T-helper 2 cell treated with Interferon-gamma antibody and Interleukin-4, amounts not matched to agents 5 μg/mL and 100 μg/mL, for 36 hours (primary cell): ENCODE measurements around the gene CNOT4.

Source experiments
- DNase-seq: peaks from one replicate; pipeline ENCODE4 v3.0.0; 2021; ENCODE audit warnings: low spot score
- H3K27ac Mint-ChIP-seq: one replicate; pipeline ENCODE4 v1.8.0; 2021; ENCODE audit warnings: mild to moderate bottlenecking, mixed read lengths
- H3K27me3 Mint-ChIP-seq: one replicate; pipeline ENCODE4 v1.8.0; 2021; ENCODE audit warnings: low read depth, mixed read lengths
- H3K36me3 Mint-ChIP-seq: one replicate; pipeline ENCODE4 v1.8.0; 2021; ENCODE audit warnings: low read depth, mixed read lengths
- H3K4me1 Mint-ChIP-seq: one replicate; pipeline ENCODE4 v1.8.0; 2021; ENCODE audit warnings: low read depth, mixed read lengths
- H3K4me3 Mint-ChIP-seq: one replicate; pipeline ENCODE4 v1.8.0; 2022; ENCODE audit warnings: mild to moderate bottlenecking, moderate library complexity, mixed read lengths
- H3K9me3 Mint-ChIP-seq: one replicate; pipeline ENCODE4 v1.8.0; 2021; ENCODE audit warnings: mixed read lengths

CNOT4 gene

GRCh38 chr7:135509839-135510591 lies at the start of gene CNOT4:
Gene CNOT4 (minus strand): TSS chr7:135510102. CDS start chr7:135438331, 71,771 bp downstream.
- no peak within 1 kb of the TSS for H3K4me3 Mint-ChIP-seq
- H3K9me3 Mint-ChIP-seq: no peaks in the 10 kb centered on the region
- no peak within 1 kb of the TSS for H3K27ac Mint-ChIP-seq
- peak; percentile 93 for DNase-seq
- peaks cover 7% of the 10 kb centered on the region for H3K4me1 Mint-ChIP-seq
- no peaks in the 10 kb centered on the region for H3K27me3 Mint-ChIP-seq
- peaks cover under 1% of the 10 kb centered on the region for H3K36me3 Mint-ChIP-seq

GRCh38 chr7:135558881-135559280 lies 49.0 kb upstream of the CNOT4 start:
- H3K36me3 Mint-ChIP-seq: peaks cover 13% of the 10 kb centered on the region
- H3K27me3 Mint-ChIP-seq: no peaks in the 10 kb centered on the region
- peaks cover 16% of the 10 kb centered on the region for H3K4me1 Mint-ChIP-seq
- H3K27ac Mint-ChIP-seq: no peak overlapping the region
- no peaks in the 10 kb centered on the region for H3K9me3 Mint-ChIP-seq
- no peak for DNase-seq
- no peak overlapping the region for H3K4me3 Mint-ChIP-seq

- Mint-ChIP-seq H3K27me3 (peaks cover 4% of the 10 kb centered on the region), H3K27ac (no peak overlapping the region), H3K36me3 (peaks cover 13% of the 10 kb centered on the region), H3K9me3 (no peaks in the 10 kb centered on the region), H3K4me1 (peaks cover 16% of the 10 kb centered on the region), H3K4me3 (no peak overlapping the region)
- DNase-seq: peak; percentile 72
These were observed 48.5 kb upstream of the CNOT4 start for GRCh38 chr7:135558337-135558767.

- H3K27me3 Mint-ChIP-seq: peaks cover 4% of the 10 kb centered on the region
- H3K4me3 Mint-ChIP-seq: no peak within 1 kb of the TSS
- peaks cover 11% of the 10 kb centered on the region for H3K36me3 Mint-ChIP-seq
- H3K27ac Mint-ChIP-seq: no peak within 1 kb of the TSS
- peaks cover 14% of the 10 kb centered on the region for H3K4me1 Mint-ChIP-seq
- no peaks in the 10 kb centered on the region for H3K9me3 Mint-ChIP-seq
- peak; percentile 75 for DNase-seq
These were observed 47.8 kb upstream of the CNOT4 start, which contains the start of gene NUP205 for GRCh38 chr7:135557455-135558336. Gene NUP205 (plus strand): TSS chr7:135557917. CDS start chr7:135557945, 28 bp downstream.

- no peaks in the 10 kb centered on the region for H3K36me3 Mint-ChIP-seq
- no peak for DNase-seq
- H3K27me3 Mint-ChIP-seq: peaks cover 11% of the 10 kb centered on the region
- H3K4me3 Mint-ChIP-seq: no peak overlapping the region
- no peaks in the 10 kb centered on the region for H3K4me1 Mint-ChIP-seq
- no peaks in the 10 kb centered on the region for H3K9me3 Mint-ChIP-seq
- H3K27ac Mint-ChIP-seq: no peak overlapping the region
These were observed 43.4 kb upstream of the CNOT4 start for GRCh38 chr7:135553346-135553745.

GRCh38 chr7:135552148-135552547 lies 42.2 kb upstream of the CNOT4 start:
- no peaks in the 10 kb centered on the region for H3K36me3 Mint-ChIP-seq
- no peak overlapping the region for H3K4me3 Mint-ChIP-seq
- no peak for DNase-seq
- no peak overlapping the region for H3K27ac Mint-ChIP-seq
- no peaks in the 10 kb centered on the region for H3K9me3 Mint-ChIP-seq
- peaks cover 20% of the 10 kb centered on the region for H3K27me3 Mint-ChIP-seq
- H3K4me1 Mint-ChIP-seq: no peaks in the 10 kb centered on the region

GRCh38 chr7:135550196-135550595 lies 40.3 kb upstream of the CNOT4 start:
- H3K27ac Mint-ChIP-seq: no peak overlapping the region
- H3K4me1 Mint-ChIP-seq: no peaks in the 10 kb centered on the region
- H3K4me3 Mint-ChIP-seq: no peak overlapping the region
- peaks cover 20% of the 10 kb centered on the region for H3K27me3 Mint-ChIP-seq
- H3K36me3 Mint-ChIP-seq: no peaks in the 10 kb centered on the region
- no peaks in the 10 kb centered on the region for H3K9me3 Mint-ChIP-seq
- DNase-seq: no peak

GRCh38 chr7:135541029-135541428 lies 31.1 kb upstream of the CNOT4 start:
- no peak for DNase-seq
- Mint-ChIP-seq H3K27me3 (peaks cover 10% of the 10 kb centered on the region), H3K4me3 (no peak overlapping the region), H3K9me3 (no peaks in the 10 kb centered on the region), H3K4me1 (peaks cover 2% of the 10 kb centered on the region), H3K36me3 (no peaks in the 10 kb centered on the region), H3K27ac (no peak overlapping the region)

GRCh38 chr7:135539629-135540028 lies 29.7 kb upstream of the CNOT4 start:
- no peaks in the 10 kb centered on the region for H3K9me3 Mint-ChIP-seq
- peaks cover 2% of the 10 kb centered on the region for H3K4me1 Mint-ChIP-seq
- no peak for DNase-seq
- H3K4me3 Mint-ChIP-seq: no peak overlapping the region
- H3K36me3 Mint-ChIP-seq: no peaks in the 10 kb centered on the region
- peaks cover 14% of the 10 kb centered on the region for H3K27me3 Mint-ChIP-seq
- no peak overlapping the region for H3K27ac Mint-ChIP-seq

- H3K36me3 Mint-ChIP-seq: no peaks in the 10 kb centered on the region
- H3K4me1 Mint-ChIP-seq: peaks cover 2% of the 10 kb centered on the region
- H3K27me3 Mint-ChIP-seq: peaks cover 14% of the 10 kb centered on the region
- H3K4me3 Mint-ChIP-seq: no peak overlapping the region
- no peak overlapping the region for H3K27ac Mint-ChIP-seq
- H3K9me3 Mint-ChIP-seq: no peaks in the 10 kb centered on the region
- no peak for DNase-seq
These were observed 28.5 kb upstream of the CNOT4 start for GRCh38 chr7:135538376-135538775.

- no peak for DNase-seq
- no peak overlapping the region for H3K27ac Mint-ChIP-seq
- H3K9me3 Mint-ChIP-seq: no peaks in the 10 kb centered on the region
- H3K4me1 Mint-ChIP-seq: peaks cover 2% of the 10 kb centered on the region
- H3K4me3 Mint-ChIP-seq: no peak overlapping the region
- no peaks in the 10 kb centered on the region for H3K36me3 Mint-ChIP-seq
- peaks cover 14% of the 10 kb centered on the region for H3K27me3 Mint-ChIP-seq
These were observed 28.0 kb upstream of the CNOT4 start for GRCh38 chr7:135537905-135538304.

GRCh38 chr7:135537453-135537852 lies 27.6 kb upstream of the CNOT4 start:
- Mint-ChIP-seq H3K4me1 (peaks cover 2% of the 10 kb centered on the region), H3K27me3 (peaks cover 14% of the 10 kb centered on the region), H3K4me3 (no peak overlapping the region), H3K27ac (no peak overlapping the region), H3K36me3 (no peaks in the 10 kb centered on the region), H3K9me3 (no peaks in the 10 kb centered on the region)
- no peak for DNase-seq

GRCh38 chr7:135536150-135536549 lies 26.2 kb upstream of the CNOT4 start:
- no peaks in the 10 kb centered on the region for H3K36me3 Mint-ChIP-seq
- DNase-seq: no peak
- peaks cover 16% of the 10 kb centered on the region for H3K27me3 Mint-ChIP-seq
- H3K4me1 Mint-ChIP-seq: peaks cover 2% of the 10 kb centered on the region
- no peaks in the 10 kb centered on the region for H3K9me3 Mint-ChIP-seq
- H3K4me3 Mint-ChIP-seq: no peak overlapping the region
- no peak overlapping the region for H3K27ac Mint-ChIP-seq

GRCh38 chr7:135527025-135527424 lies 17.1 kb upstream of the CNOT4 start:
- Mint-ChIP-seq H3K27me3 (peaks cover 4% of the 10 kb centered on the region), H3K4me3 (no peak overlapping the region), H3K36me3 (no peaks in the 10 kb centered on the region), H3K4me1 (no peaks in the 10 kb centered on the region), H3K27ac (no peak overlapping the region), H3K9me3 (no peaks in the 10 kb centered on the region)
- DNase-seq: no peak
